ENCODE data around the gene DNAJC5.

Gene DNAJC5

DNA sequence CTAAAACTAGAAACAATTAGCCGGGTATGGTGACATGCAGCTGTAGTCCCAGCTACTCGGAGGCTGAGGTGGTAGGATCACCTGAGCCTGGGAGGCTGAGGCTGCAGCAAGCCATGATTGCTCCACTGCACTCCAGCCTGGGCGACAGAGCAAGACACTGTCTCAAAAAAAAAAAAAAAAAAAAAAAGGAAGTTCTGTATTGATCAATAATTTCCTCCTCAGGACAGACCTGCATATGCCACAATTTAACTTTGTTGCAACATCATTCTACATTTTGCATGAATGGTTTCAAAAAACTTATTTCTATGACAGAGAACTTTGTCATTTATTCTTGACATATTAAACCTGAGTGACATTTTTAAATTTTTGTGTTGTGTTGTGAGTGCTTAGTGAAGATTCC is 5.5 kb downstream of the DNAJC5 start:
- H3K4me3 ChIP-seq (ENCODE audit: low read length, poor library complexity, severe bottlenecking) = no peak overlapping the region
- H3K79me2 ChIP-seq (ENCODE audit: insufficient read depth, low read length) = peaks cover 89% of the 10 kb centered on the region
- TF ChIP-seq, protein P1, sequence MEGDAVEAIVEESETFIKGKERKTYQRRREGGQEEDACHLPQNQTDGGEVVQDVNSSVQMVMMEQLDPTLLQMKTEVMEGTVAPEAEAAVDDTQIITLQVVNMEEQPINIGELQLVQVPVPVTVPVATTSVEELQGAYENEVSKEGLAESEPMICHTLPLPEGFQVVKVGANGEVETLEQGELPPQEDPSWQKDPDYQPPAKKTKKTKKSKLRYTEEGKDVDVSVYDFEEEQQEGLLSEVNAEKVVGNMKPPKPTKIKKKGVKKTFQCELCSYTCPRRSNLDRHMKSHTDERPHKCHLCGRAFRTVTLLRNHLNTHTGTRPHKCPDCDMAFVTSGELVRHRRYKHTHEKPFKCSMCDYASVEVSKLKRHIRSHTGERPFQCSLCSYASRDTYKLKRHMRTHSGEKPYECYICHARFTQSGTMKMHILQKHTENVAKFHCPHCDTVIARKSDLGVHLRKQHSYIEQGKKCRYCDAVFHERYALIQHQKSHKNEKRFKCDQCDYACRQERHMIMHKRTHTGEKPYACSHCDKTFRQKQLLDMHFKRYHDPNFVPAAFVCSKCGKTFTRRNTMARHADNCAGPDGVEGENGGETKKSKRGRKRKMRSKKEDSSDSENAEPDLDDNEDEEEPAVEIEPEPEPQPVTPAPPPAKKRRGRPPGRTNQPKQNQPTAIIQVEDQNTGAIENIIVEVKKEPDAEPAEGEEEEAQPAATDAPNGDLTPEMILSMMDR (conservative IDR thresholded peaks at IDR 0.05; ENCODE audit: low read length) = no peak
- TF ChIP-seq EZH2phosphoT487 (IDR thresholded peaks at IDR 0.05; ENCODE audit: borderline replicate concordance) = no peak
- H3K9me2 ChIP-seq (replicated peaks; ENCODE audit: low read depth, low read length) = no peaks in the 10 kb centered on the region
- H3K27me3 ChIP-seq (ENCODE audit: insufficient read depth, low read length, poor library complexity, severe bottlenecking) = no peaks in the 10 kb centered on the region
- H3K4me2 ChIP-seq (ENCODE audit: low read depth, low read length, poor library complexity, severe bottlenecking) = peak overlapping the region; percentile 27
- peaks cover 26% of the 10 kb centered on the region for H3K4me1 ChIP-seq (ENCODE audit: insufficient read depth, low read length, poor library complexity, severe bottlenecking)
- no peak overlapping the region for H3K9ac ChIP-seq (ENCODE audit: low read depth, low read length, poor library complexity, severe bottlenecking)
- H2AFZ ChIP-seq (ENCODE audit: low read length) = no peak overlapping the region
- H3F3A ChIP-seq (ENCODE audit: low read depth) = no peaks in the 10 kb centered on the region
- no peaks in the 10 kb centered on the region for H3K9me3 ChIP-seq (ENCODE audit: insufficient read depth, low read depth, low read length)
- no peaks in the 10 kb centered on the region for H3K36me3 ChIP-seq (ENCODE audit: insufficient read depth, low read length)
- H4K20me1 ChIP-seq (ENCODE audit: insufficient read depth, low read length, poor library complexity, severe bottlenecking) = peaks cover 52% of the 10 kb centered on the region

DNA sequence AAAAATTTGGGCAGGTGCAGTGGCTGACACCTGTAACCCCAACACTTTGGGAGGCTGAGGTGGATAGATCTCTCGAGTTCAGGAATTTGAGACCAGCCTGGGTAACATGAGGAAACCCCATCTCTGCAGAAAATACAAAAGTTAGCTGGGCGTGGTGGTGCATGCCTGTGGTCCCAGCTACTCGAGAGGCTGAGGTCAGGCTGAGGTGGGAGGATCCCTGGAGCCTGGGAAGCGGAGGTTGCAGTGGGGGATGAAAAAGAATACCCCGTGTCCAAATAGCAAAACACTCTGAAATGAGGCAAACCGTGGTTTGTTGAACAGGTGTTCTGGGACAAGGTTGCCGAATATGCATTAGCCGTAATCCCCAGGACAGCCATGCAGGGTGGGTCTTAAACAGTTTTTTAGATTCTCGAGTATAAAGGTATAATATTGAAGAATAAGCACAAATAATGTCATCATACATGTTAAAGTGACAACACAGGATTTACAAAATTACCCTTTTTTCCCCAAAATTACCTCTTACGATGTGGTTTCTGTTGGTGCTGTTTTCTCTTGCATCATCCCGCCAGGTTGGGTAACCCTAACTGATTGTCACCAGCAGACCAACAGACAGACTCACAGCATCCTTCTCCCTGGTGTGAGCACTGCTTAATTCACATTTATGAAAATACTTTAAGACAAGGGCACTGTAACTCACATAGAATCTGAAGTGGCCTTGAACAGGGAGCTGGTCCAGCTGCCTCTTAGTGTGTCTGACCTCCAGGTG is 9.1 kb downstream of the DNAJC5 start:
- no peak overlapping the region for H3K4me3 ChIP-seq (ENCODE audit: low read length, poor library complexity, severe bottlenecking)
- peaks cover 5% of the 10 kb centered on the region for H3K4me1 ChIP-seq (ENCODE audit: insufficient read depth, low read length, poor library complexity, severe bottlenecking)
- no peaks in the 10 kb centered on the region for H3K9me3 ChIP-seq (ENCODE audit: insufficient read depth, low read depth, low read length)
- no peaks in the 10 kb centered on the region for H3F3A ChIP-seq (ENCODE audit: low read depth)
- H4K20me1 ChIP-seq (ENCODE audit: insufficient read depth, low read length, poor library complexity, severe bottlenecking) = peaks cover 24% of the 10 kb centered on the region
- no peak for TF ChIP-seq EZH2phosphoT487 (IDR thresholded peaks at IDR 0.05; ENCODE audit: borderline replicate concordance)
- TF ChIP-seq, protein P1 (conservative IDR thresholded peaks at IDR 0.05; ENCODE audit: low read length) = no peak
- no peak overlapping the region for H3K4me2 ChIP-seq (ENCODE audit: low read depth, low read length, poor library complexity, severe bottlenecking)
- H3K9ac ChIP-seq (ENCODE audit: low read depth, low read length, poor library complexity, severe bottlenecking) = no peak overlapping the region
- no peaks in the 10 kb centered on the region for H3K27me3 ChIP-seq (ENCODE audit: insufficient read depth, low read length, poor library complexity, severe bottlenecking)
- H3K79me2 ChIP-seq (ENCODE audit: insufficient read depth, low read length) = peaks cover 76% of the 10 kb centered on the region
- no peaks in the 10 kb centered on the region for H3K36me3 ChIP-seq (ENCODE audit: insufficient read depth, low read length)
- no peak overlapping the region for H2AFZ ChIP-seq (ENCODE audit: low read length)
- no peaks in the 10 kb centered on the region for H3K9me2 ChIP-seq (replicated peaks; ENCODE audit: low read depth, low read length)

DNA sequence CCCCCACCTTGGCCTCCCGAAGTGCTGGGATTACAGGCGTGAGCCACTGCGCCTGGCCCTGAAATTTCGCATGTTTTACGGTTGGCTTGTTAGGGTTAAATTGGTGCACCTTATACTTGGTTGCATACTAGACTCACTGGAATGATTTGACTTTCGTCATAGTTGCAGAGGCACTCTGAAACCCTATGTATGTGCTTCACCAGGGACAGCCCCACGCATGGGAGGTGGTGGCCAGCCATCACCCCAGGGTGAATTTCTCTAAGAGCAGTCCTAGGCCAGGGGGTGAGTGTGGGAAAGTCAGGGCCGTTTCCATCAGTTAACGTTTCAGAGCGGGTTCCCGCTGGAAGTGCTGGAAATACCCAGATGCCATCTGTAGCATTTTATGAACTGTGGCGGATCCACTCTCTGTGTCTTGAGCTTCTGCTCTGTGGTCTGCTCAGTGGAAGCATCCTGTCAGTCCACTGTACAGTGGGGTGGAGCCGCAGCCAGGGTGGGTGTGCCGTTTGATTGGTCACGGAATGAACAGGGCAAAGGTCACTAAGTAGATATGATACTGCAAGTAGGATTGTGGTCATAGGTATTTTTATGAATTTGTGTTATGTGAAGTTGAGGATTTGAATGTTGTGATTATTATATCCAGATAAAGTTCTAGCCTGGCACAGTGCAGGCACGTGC is 13.2 kb downstream of the DNAJC5 start:
- Histone ChIP-seq H3F3A (ENCODE audit: low read depth) (peaks cover 5% of the 10 kb centered on the region; the same call in 1 of the 2 replicates), H3K4me1 (ENCODE audit: insufficient read depth, low read length, poor library complexity, severe bottlenecking) (peaks cover 21% of the 10 kb centered on the region), H3K9ac (ENCODE audit: low read depth, low read length, poor library complexity, severe bottlenecking) (no peak overlapping the region), H3K27me3 (ENCODE audit: insufficient read depth, low read length, poor library complexity, severe bottlenecking) (no peaks in the 10 kb centered on the region), H3K79me2 (ENCODE audit: insufficient read depth, low read length) (peaks cover 79% of the 10 kb centered on the region), H3K4me3 (ENCODE audit: low read length, poor library complexity, severe bottlenecking) (no peak overlapping the region), H2AFZ (ENCODE audit: low read length) (no peak overlapping the region), H4K20me1 (ENCODE audit: insufficient read depth, low read length, poor library complexity, severe bottlenecking) (peaks cover 18% of the 10 kb centered on the region), H3K36me3 (ENCODE audit: insufficient read depth, low read length) (no peaks in the 10 kb centered on the region), H3K4me2 (ENCODE audit: low read depth, low read length, poor library complexity, severe bottlenecking) (no peak overlapping the region), H3K9me3 (ENCODE audit: insufficient read depth, low read depth, low read length) (no peaks in the 10 kb centered on the region), H3K9me2 (replicated peaks; ENCODE audit: low read depth, low read length) (no peaks in the 10 kb centered on the region)
- no peak for TF ChIP-seq EZH2phosphoT487 (IDR thresholded peaks at IDR 0.05; ENCODE audit: borderline replicate concordance)
- TF ChIP-seq, protein P1 (conservative IDR thresholded peaks at IDR 0.05; ENCODE audit: low read length) = no peak
